ENCODE results near the gene NOS2.
"Not testable (repeated sequence)": the region's sequence is repeated elsewhere in the genome, so short reads cannot be mapped to it uniquely, and the experiment has no call there.

The NOS2 gene

GRCh38 chr17:27836651-27837050 is 36.3 kb upstream of the NOS2 start:
- no peak for TF ChIP-seq CTCF (conservative IDR thresholded peaks at IDR 0.05)
- no peak for TF ChIP-seq ZFX (IDR thresholded peaks at IDR 0.05)
- H3K27ac ChIP-seq: no peak overlapping the region

- H3K27ac ChIP-seq: no peak overlapping the region
- no peak for TF ChIP-seq ZFX (IDR thresholded peaks at IDR 0.05)
- TF ChIP-seq CTCF (conservative IDR thresholded peaks at IDR 0.05): no peak
Measured at GRCh38 chr17:27834571-27834970, 34.2 kb upstream of the NOS2 start.

GRCh38 chr17:27832831-27833230 is 32.5 kb upstream of the NOS2 start:
- TF ChIP-seq ZFX (IDR thresholded peaks at IDR 0.05) (no peak), CTCF (conservative IDR thresholded peaks at IDR 0.05) (no peak)

GRCh38 chr17:27829888-27830287 is 29.6 kb upstream of the NOS2 start:
- not testable (repeated sequence) for H3K27ac ChIP-seq

More at GRCh38 chr17:27832831-27833230, 32.5 kb upstream of the NOS2 start:
- no peak overlapping the region for H3K27ac ChIP-seq

- not testable (repeated sequence) for H3K27ac ChIP-seq
Measured at GRCh38 chr17:27829143-27829711, 28.9 kb upstream of the NOS2 start.

- H3K27ac ChIP-seq: no peak overlapping the region
- TF ChIP-seq ZFX (IDR thresholded peaks at IDR 0.05) (no peak), CTCF (conservative IDR thresholded peaks at IDR 0.05) (no peak)
Measured at GRCh38 chr17:27825459-27825858, 25.1 kb upstream of the NOS2 start.

- H3K27ac ChIP-seq: no peak overlapping the region
- no peak for TF ChIP-seq CTCF (conservative IDR thresholded peaks at IDR 0.05)
- no peak for TF ChIP-seq ZFX (IDR thresholded peaks at IDR 0.05)
Measured at GRCh38 chr17:27824745-27825144, 24.4 kb upstream of the NOS2 start.

- no peak overlapping the region for H3K27ac ChIP-seq
- TF ChIP-seq CTCF (conservative IDR thresholded peaks at IDR 0.05) (no peak), ZFX (IDR thresholded peaks at IDR 0.05) (no peak)
Measured at GRCh38 chr17:27824176-27824715, 23.9 kb upstream of the NOS2 start.

- not testable (repeated sequence) for H3K27ac ChIP-seq
Measured at GRCh38 chr17:27822108-27822507, 21.8 kb upstream of the NOS2 start.

Measured in C4-2B (cell line).